ENCODE results near the gene SLC20A1. TPM values are rescaled to one million over a fixed set of nuclear protein-coding genes. Genes with fewer than 3 reads are reported as not detected.
"Not testable (repeated sequence)": the region's sequence is repeated elsewhere in the genome, so short reads cannot be mapped to it uniquely, and the experiment has no call there.

The SLC20A1 gene
- total and polyA plus RNA-seq, 4 donors, result 26.2 to 51.4 (median 38.6) TPM

DNA sequence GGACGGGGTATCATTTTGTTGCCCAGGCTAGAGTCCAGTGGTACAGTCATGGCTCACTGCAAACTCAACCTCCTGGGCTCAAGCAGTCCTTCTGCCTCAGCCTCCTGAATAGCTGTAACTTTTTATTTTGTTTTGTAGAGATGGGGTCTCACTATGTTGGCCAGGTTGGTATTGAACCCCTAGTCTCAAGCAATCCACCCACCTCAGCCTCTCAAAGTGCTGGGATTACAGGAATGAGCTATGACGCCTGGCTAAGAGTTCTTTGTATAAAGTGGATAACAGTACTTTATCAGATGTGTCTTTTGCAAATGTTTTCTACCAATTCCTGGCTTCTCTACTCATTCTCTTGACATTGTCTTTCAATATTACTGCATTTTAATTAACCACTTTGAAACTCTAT, 57.9 kb downstream of the SLC20A1 start:
- no peaks in the 10 kb centered on the region for H3K27me3 ChIP-seq (ENCODE audit: control insufficient read depth in 3 of 3, insufficient read depth in 3 of 3, low read length in 2 of 3)
- WGBS, 2 donors, result 76 to 97% methylated on average over 2 of the region's 2 CpGs
- H3K9ac ChIP-seq (ENCODE audit: insufficient read depth in 1 of 2, low read length in 2 of 2), result no peak overlapping the region
- DNase-seq (no peak), ATAC-seq (ENCODE audit: insufficient read depth, low FRiP score) (no peak)
- no peak overlapping the region for H3K4me3 ChIP-seq
- H3K4me1 ChIP-seq (ENCODE audit: control insufficient read depth in 5 of 5, insufficient read depth in 5 of 5, low read length in 5 of 5), result peaks cover 0 to 16% (median 1%) of the 10 kb centered on the region in 5 donors
- no peaks in the 10 kb centered on the region for H3K9me3 ChIP-seq (ENCODE audit: control insufficient read depth in 4 of 4, insufficient read depth in 3 of 4, low read length in 3 of 4)
- TF ChIP-seq, protein P1, sequence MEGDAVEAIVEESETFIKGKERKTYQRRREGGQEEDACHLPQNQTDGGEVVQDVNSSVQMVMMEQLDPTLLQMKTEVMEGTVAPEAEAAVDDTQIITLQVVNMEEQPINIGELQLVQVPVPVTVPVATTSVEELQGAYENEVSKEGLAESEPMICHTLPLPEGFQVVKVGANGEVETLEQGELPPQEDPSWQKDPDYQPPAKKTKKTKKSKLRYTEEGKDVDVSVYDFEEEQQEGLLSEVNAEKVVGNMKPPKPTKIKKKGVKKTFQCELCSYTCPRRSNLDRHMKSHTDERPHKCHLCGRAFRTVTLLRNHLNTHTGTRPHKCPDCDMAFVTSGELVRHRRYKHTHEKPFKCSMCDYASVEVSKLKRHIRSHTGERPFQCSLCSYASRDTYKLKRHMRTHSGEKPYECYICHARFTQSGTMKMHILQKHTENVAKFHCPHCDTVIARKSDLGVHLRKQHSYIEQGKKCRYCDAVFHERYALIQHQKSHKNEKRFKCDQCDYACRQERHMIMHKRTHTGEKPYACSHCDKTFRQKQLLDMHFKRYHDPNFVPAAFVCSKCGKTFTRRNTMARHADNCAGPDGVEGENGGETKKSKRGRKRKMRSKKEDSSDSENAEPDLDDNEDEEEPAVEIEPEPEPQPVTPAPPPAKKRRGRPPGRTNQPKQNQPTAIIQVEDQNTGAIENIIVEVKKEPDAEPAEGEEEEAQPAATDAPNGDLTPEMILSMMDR (IDR thresholded peaks at IDR 0.05; ENCODE audit: control extremely low read depth, extremely low read depth), result no peak
- H3K27ac ChIP-seq (ENCODE audit: low read depth in 1 of 2, low read length in 1 of 2), result no peak overlapping the region
- H3K36me3 ChIP-seq (ENCODE audit: control insufficient read depth in 4 of 4, insufficient read depth in 4 of 4, low read length in 4 of 4), result no peaks in the 10 kb centered on the region

DNA sequence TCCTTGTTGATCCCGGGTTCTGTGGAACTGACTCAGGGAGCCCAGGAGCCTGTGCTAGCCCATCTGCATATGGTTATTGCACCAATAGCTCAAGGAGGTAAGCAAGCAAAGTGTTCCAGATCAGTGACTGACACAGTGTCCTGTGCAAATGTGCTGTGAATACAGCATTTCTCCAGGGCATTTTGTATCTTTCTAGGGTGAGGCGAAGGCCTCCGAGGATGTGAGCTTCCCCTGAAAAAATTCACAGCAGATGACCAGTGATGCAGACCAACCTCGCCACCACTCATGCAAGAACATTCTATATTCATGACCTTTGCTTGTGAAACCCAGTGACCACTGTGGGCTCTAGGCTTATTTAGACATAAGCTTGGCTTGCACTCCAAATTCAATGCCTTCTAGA, 59.8 kb downstream of the SLC20A1 start:
- WGBS, 2 donors, result 88 to 93% methylated on average over 4 of the region's 4 CpGs
- Histone ChIP-seq H3K9ac (ENCODE audit: insufficient read depth in 1 of 2, low read length in 2 of 2) (no peak overlapping the region), H3K4me1 (ENCODE audit: control insufficient read depth in 5 of 5, insufficient read depth in 5 of 5, low read length in 5 of 5) (peaks cover 0 to 6% (median 1%) of the 10 kb centered on the region in 5 donors), H3K27me3 (ENCODE audit: control insufficient read depth in 3 of 3, insufficient read depth in 3 of 3, low read length in 2 of 3) (no peaks in the 10 kb centered on the region), H3K27ac (ENCODE audit: low read depth in 1 of 2, low read length in 1 of 2) (no peak overlapping the region), H3K9me3 (ENCODE audit: control insufficient read depth in 4 of 4, insufficient read depth in 3 of 4, low read length in 3 of 4) (no peaks in the 10 kb centered on the region), H3K36me3 (ENCODE audit: control insufficient read depth in 4 of 4, insufficient read depth in 4 of 4, low read length in 4 of 4) (no peaks in the 10 kb centered on the region), H3K4me3 (no peak overlapping the region)
- ATAC-seq (ENCODE audit: insufficient read depth, low FRiP score) (no peak), DNase-seq (no peak)
- TF ChIP-seq, protein P1 (IDR thresholded peaks at IDR 0.05; ENCODE audit: control extremely low read depth, extremely low read depth), result no peak

DNA sequence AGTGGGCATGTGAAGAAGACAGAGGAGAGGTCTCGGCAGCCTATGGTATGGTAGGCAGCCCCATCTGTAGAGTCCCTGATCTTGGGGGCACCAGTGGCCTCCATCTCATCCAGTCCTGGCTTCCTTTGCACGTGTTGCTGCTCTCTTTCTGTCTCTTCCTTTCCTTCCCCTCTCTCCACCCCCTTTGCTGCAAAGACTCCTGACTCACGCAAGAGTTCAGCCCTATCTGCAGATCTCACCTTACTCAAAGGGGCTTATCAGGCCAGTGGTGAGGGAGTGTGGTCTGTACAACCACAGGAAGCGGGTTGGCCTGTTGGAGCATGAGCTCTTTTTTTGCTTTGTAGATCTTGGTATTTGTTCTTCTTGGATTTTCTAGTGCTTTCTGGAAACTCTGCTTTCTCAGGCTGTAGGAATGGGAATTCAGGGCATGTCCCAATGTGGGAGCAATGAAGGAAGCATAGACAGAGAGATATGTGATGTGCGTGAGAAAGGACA, 60.5 kb downstream of the SLC20A1 start:
- DNase-seq, result peak in 1 of 3 donors; percentile 16
- Histone ChIP-seq H3K4me3 (no peak overlapping the region), H3K36me3 (ENCODE audit: control insufficient read depth in 4 of 4, insufficient read depth in 4 of 4, low read length in 4 of 4) (no peaks in the 10 kb centered on the region), H3K9ac (ENCODE audit: insufficient read depth in 1 of 2, low read length in 2 of 2) (no peak overlapping the region), H3K27ac (ENCODE audit: low read depth in 1 of 2, low read length in 1 of 2) (no peak overlapping the region), H3K4me1 (ENCODE audit: control insufficient read depth in 5 of 5, insufficient read depth in 5 of 5, low read length in 5 of 5) (peaks cover 0 to 1% (median 0%) of the 10 kb centered on the region in 5 donors), H3K27me3 (ENCODE audit: control insufficient read depth in 3 of 3, insufficient read depth in 3 of 3, low read length in 2 of 3) (no peaks in the 10 kb centered on the region), H3K9me3 (ENCODE audit: control insufficient read depth in 4 of 4, insufficient read depth in 3 of 4, low read length in 3 of 4) (no peaks in the 10 kb centered on the region)
- 26 to 46% methylated on average over 5 of the region's 5 CpGs for WGBS, 2 donors
- ATAC-seq (ENCODE audit: insufficient read depth, low FRiP score), result no peak
- TF ChIP-seq, protein P1 (IDR thresholded peaks at IDR 0.05; ENCODE audit: control extremely low read depth, extremely low read depth), result no peak

DNA sequence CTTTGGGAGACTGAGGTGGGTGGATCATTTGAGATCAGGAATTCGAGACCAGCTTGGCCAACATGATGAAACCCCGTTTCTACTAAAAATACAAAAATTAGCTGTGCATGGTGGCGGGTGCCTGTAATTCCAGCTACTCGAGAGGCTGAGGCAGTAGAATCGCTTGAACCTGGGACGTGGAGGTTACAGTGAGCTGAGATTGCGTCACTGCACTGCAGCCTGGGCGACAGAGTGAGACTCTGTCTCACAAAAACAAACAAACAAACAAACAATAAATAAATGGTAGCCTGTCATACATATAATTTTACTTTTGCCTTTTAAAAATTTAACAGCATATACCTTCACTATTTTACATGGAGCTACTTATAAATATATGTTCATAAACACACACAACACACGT, 61.2 kb downstream of the SLC20A1 start:
- H3K27ac ChIP-seq (ENCODE audit: low read depth in 1 of 2, low read length in 1 of 2); H3K36me3 ChIP-seq (ENCODE audit: control insufficient read depth in 4 of 4, insufficient read depth in 4 of 4, low read length in 4 of 4); H3K9me3 ChIP-seq (ENCODE audit: control insufficient read depth in 4 of 4, insufficient read depth in 3 of 4, low read length in 3 of 4); H3K9ac ChIP-seq (ENCODE audit: insufficient read depth in 1 of 2, low read length in 2 of 2); H3K4me3 ChIP-seq; ATAC-seq (ENCODE audit: insufficient read depth, low FRiP score); H3K27me3 ChIP-seq (ENCODE audit: control insufficient read depth in 3 of 3, insufficient read depth in 3 of 3, low read length in 2 of 3); H3K4me1 ChIP-seq (ENCODE audit: control insufficient read depth in 5 of 5, insufficient read depth in 5 of 5, low read length in 5 of 5); DNase-seq: not testable (repeated sequence)
- 64 to 79% methylated on average over 9 of the region's 9 CpGs for WGBS, 2 donors
